ENCODE data around the gene RNF31.

The RNF31 gene

DNA sequence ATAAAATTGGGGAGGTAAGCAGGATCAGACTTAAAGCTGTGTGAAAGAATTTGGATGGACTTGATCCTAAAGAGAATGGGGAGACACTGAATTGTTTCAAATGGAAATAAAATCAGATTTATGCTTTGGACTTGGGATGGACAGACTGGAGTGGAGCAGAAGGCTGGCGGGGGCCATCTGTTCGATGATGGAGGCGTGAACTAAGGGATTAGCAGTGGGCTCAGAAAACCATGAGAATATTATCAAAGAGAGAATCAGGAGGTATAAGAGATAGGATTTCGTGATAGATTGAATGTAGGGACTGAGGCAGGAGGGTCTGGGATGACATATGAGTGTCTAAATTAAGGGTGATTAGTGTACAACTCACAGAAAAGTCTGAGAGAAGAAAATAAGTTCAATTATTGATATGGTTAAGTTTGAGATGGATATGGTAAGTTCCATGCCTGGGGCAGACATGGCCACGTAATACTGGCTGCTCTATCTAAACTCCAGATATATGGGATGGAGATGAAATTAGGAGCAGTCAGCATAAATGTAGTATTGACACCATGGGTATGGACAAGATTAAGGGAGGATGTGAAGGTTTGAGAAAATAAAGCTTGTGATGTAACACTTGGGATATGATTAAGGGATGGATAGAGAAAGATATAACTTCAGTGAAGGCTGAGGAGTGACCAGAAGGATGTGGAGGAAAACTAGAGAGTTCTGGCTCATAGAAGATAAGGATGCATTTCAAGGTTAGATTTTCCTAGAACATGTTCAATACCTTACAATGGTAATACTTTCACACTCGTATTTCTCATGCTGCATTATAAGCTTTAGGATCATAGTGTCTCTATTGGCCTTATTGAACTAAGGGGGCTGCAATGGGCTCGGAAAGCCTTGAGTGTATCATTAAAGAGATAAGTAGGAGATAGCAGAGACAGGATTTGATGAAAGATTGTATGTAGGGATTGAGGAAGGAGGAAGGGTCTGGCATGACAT, 57.2 kb downstream of the RNF31 start:
- no peak for DNase-seq

DNA sequence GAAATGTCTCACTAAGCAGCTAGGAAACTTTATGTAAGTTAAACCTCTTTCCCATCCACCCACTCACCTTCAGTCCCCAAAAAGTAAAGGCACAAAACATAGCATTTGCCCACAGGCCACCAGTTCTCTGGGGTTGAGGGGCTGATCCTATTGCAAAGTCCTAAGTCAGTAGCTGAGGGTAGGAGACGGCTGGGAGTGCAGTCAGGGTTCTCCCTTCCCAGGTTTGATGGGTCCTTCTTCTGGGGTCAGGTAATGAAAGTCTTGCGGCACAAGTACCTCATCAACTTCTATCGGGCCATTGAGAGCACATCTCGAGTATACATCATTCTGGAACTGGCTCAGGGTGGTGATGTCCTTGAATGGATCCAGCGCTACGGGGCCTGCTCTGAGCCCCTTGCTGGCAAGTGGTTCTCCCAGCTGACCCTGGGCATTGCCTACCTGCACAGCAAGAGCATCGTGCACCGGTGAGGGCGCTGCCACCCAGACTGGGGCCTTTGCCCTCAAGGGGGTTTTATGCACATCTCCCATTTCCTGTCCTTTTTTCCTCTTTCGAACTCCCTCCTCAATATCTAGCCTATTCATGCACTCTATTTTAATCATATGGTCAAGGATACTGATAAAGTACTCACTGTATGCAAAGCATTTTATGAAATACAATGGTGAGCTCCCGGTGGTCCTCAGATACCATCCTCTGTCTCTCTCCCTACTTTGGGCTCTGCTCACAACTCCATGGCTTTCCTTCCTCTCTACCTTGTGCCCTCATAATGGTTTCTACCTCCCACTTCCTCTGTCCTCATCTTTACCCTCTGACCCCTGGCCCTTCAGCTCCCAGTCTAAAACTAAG, 59.2 kb downstream of the RNF31 start:
- DNase-seq: no peak

DNA sequence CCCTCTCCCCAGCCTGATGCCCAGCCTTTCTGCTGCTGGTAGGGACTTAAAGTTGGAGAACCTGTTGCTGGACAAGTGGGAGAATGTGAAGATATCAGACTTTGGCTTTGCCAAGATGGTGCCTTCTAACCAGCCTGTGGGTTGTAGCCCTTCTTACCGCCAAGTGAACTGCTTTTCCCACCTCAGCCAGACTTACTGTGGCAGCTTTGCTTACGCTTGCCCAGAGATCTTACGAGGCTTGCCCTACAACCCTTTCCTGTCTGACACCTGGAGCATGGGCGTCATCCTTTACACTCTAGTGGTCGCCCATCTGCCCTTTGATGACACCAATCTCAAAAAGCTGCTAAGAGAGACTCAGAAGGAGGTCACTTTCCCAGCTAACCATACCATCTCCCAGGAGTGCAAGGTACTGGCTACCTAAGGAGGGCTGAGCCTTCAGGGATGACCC, 59.8 kb downstream of the RNF31 start:
- no peak for DNase-seq

DNA sequence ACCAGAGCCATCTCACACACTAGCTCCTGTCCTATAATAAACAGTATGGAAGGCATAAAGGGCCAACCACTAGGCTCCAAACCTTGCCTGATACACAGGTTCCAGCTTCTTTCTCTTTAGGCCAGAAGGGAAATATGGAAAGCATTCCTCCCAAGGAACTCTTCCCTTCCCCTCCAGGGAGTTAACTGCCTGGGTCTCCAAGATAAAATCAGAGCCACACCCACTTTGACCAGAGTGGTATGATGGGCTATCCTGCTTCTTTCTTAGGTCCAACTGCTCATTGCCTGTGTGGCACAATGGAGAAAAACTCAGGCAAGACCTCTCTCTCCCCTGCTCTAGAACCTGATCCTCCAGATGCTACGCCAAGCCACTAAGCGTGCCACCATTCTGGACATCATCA, 60.3 kb downstream of the RNF31 start:
- DNase-seq: no peak

Measured in activated CD4-positive, alpha-beta T cell treated with anti-CD3 and anti-CD28 coated beads, Interleukin-2, amount 50 U/mL, for 4 hours (primary cell).